K562 (cell line): ENCODE measurements around the gene THAP4. TPM values are rescaled to one million over a fixed set of nuclear protein-coding genes. Genes with fewer than 3 reads are reported as not detected.
A peak's percentile ranks its signal among the peaks of the same experiment; 100 is the strongest.

Source experiments
- ATAC-seq: fragments of 200-7000 bp; cut with Tn5 transposase; 3 replicates; pipeline ENCODE4 v1.9.1; 2020; ENCODE audit warnings: moderate library complexity
- BruUV-seq: library from RNA; stranded (reverse); fragments of 400-500 nt; replicated peaks from 2 replicates; lab custom pipeline; 2021; lab: Mats Ljungman, UMichigan
- CTCF ChIA-PET: fragments of 300-600 bp; formaldehyde crosslinking; extraction: SDS; loops from one replicate; lab custom pipeline; 2021; ENCODE audit warnings: low intra/inter-chr PET ratio; lab: Yijun Ruan, JAX
- POLR2A ChIA-PET: fragments of 300-600, 350-650 bp; sonication (Branson Sonifier 250); formaldehyde crosslinking; extraction: SDS; loops from one replicate; lab custom pipeline; 2021; ENCODE audit warnings: antibody characterized with exemption, inconsistent platforms; lab: Yijun Ruan, JAX
- DNase-seq, 4 experiments: peaks; one replicate each; pipeline versions ENCODE4 v3.0.0 to v3.0.0-alpha.2; 2011 to 2018; ENCODE audit warnings: low spot score in 3 of 4, mixed read lengths in 3 of 4; ENCODE audit errors: extremely low read depth in 1 of 4
- FAIRE-seq: peaks from 2 replicates; lab custom pipeline; 2011; peaks lifted over from hg19 to GRCh38; lab: Jason Lieb, UNC
- H2AFZ ChIP-seq: 2 replicates; pipeline ENCODE4 v1.6.0; 2011; ENCODE audit warnings: low read depth, low read length, control low read depth, inconsistent platforms
- H3K27ac ChIP-seq: fragments of 200-600 bp; 3 replicates; pipeline ENCODE4 v1.8.0; 2011; ENCODE audit warnings: low read depth, mild to moderate bottlenecking, control low read depth, inconsistent platforms, low read length, moderate library complexity, mixed read lengths; ENCODE audit errors: extremely low read depth
- H3K27me3 ChIP-seq, 2 experiments: fragments of 300-600 bp in 1 of 2; 2 replicates in 1 of 2; 3 replicates in 1 of 2; pipeline versions ENCODE4 v1.6.0 to v1.8.0; 2011; ENCODE audit warnings: inconsistent platforms in 2 of 2, low read length in 2 of 2, mild to moderate bottlenecking in 1 of 2, mixed read lengths in 1 of 2, moderate library complexity in 1 of 2; ENCODE audit not compliant: control insufficient read depth in 2 of 2, insufficient read depth in 2 of 2
- H3K36me3 ChIP-seq: fragments of 300-600 bp; 3 replicates; pipeline ENCODE4 v1.8.0; 2011; ENCODE audit warnings: mild to moderate bottlenecking, low read length, inconsistent platforms; ENCODE audit not compliant: control insufficient read depth, insufficient read depth
- H3K4me1 ChIP-seq, 2 experiments: fragments of 200-600 bp in 1 of 2; replicated peaks in 1 of 2; 2 replicates in 1 of 2; 3 replicates in 1 of 2; pipeline versions ENCODE4 v1.5.1 to v1.8.0; 2011; ENCODE audit warnings: inconsistent platforms in 2 of 2, low read length in 2 of 2, mild to moderate bottlenecking in 1 of 2, mixed read lengths in 1 of 2, moderate library complexity in 1 of 2; ENCODE audit not compliant: control insufficient read depth in 2 of 2, insufficient read depth in 2 of 2
- H3K4me2 ChIP-seq: 2 replicates; pipeline ENCODE4 v1.6.1; 2011; ENCODE audit warnings: low read length, control low read depth, inconsistent platforms, mixed read lengths; ENCODE audit not compliant: insufficient read depth
- H3K4me3 ChIP-seq: fragments of 200-600 bp; sonication (generic), shearing (Covaris generic); 2 replicates; pipeline ENCODE4 v1.5.1; 2016; ENCODE audit warnings: control low read depth, inconsistent platforms
- H3K79me2 ChIP-seq: fragments of 200-600 bp; 3 replicates; pipeline ENCODE4 v1.8.0; 2011; ENCODE audit warnings: low read length, inconsistent platforms; ENCODE audit not compliant: control insufficient read depth, insufficient read depth
- H3K9ac ChIP-seq, 2 experiments: 2 replicates each; pipeline versions ENCODE4 v1.6.0 to v1.6.1; 2011; ENCODE audit warnings: low read depth in 2 of 2, low read length in 2 of 2, control low read depth in 1 of 2, inconsistent platforms in 1 of 2, mild to moderate bottlenecking in 1 of 2, mixed read lengths in 1 of 2; ENCODE audit not compliant: insufficient read depth in 1 of 2
- H3K9me1 ChIP-seq: one replicate; pipeline ENCODE4 v1.6.0; 2011; ENCODE audit warnings: inconsistent platforms, mild to moderate bottlenecking, low read length, moderate library complexity; ENCODE audit not compliant: control insufficient read depth, insufficient read depth
- H3K9me3 ChIP-seq: replicated peaks from 2 replicates; pipeline ENCODE4 v1.5.1; 2011; ENCODE audit warnings: low read depth, low read length, inconsistent platforms; ENCODE audit not compliant: control insufficient read depth, insufficient read depth
- H4K20me1 ChIP-seq: replicated peaks from 2 replicates; pipeline ENCODE4 v1.6.1; 2011; ENCODE audit warnings: low read length, inconsistent platforms, mixed read lengths; ENCODE audit not compliant: control insufficient read depth, insufficient read depth
- CBFB ChIP-seq: sonication (generic); formaldehyde crosslinking; IDR thresholded peaks from 2 replicates; pipeline ENCODE4 v1.4.0; 2020; ENCODE audit warnings: mild to moderate bottlenecking, missing genetic modification reagents
- HNRNPK ChIP-seq: fragments of 200-400 bp; formaldehyde crosslinking; IDR thresholded peaks from one replicate; pipeline ENCODE4 v1.6.1; 2018; ENCODE audit warnings: mild to moderate bottlenecking, low read depth, low read length; ENCODE audit not compliant: poor library complexity, severe bottlenecking
- MCM5 ChIP-seq: fragments of 450-650 bp; IDR thresholded peaks from 2 replicates; pipeline ENCODE4 v1.6.1; 2016; ENCODE audit warnings: low read depth
- NFYB ChIP-seq: IDR thresholded peaks from 2 replicates; pipeline ENCODE4 v1.6.1; 2011; ENCODE audit warnings: mild to moderate bottlenecking, moderate library complexity; ENCODE audit not compliant: insufficient read length; ENCODE audit errors: extremely low read depth
- POLR2A ChIP-seq: fragments of 450-650 bp; conservative IDR thresholded peaks from 2 replicates; pipeline ENCODE4 v1.6.1; 2016
- POLR2G ChIP-seq: fragments of 200-400 bp; formaldehyde crosslinking; IDR thresholded peaks from 2 replicates; pipeline ENCODE4 v1.6.1; 2017; ENCODE audit warnings: low read depth, mild to moderate bottlenecking, antibody characterized with exemption, low read length, moderate library complexity
- RBFOX2 ChIP-seq: fragments of 200-400 bp; formaldehyde crosslinking; IDR thresholded peaks from 2 replicates; pipeline ENCODE4 v1.6.1; 2017; ENCODE audit warnings: low read depth, mild to moderate bottlenecking, low read length, moderate library complexity
- RFX5 ChIP-seq: IDR thresholded peaks from 2 replicates; pipeline ENCODE4 v1.6.1; 2011; ENCODE audit warnings: low read depth, mild to moderate bottlenecking, improper control_type of control experiment, low read length
- SUPT5H ChIP-seq: fragments of 450-650 bp; IDR thresholded peaks from 2 replicates; pipeline ENCODE4 v1.6.1; 2016
- TAF1 ChIP-seq: IDR thresholded peaks from 2 replicates; pipeline ENCODE4 v1.6.1; 2011; ENCODE audit warnings: mild to moderate bottlenecking, low read length, moderate library complexity; ENCODE audit not compliant: insufficient read depth, control insufficient read depth, severe bottlenecking; ENCODE audit errors: extremely low read depth
- ZNF239 ChIP-seq: fragments of 250-450 bp; sonication (Bioruptor Pico); IDR thresholded peaks from 2 replicates; pipeline ENCODE4 v1.4.0; 2020; ENCODE audit warnings: mild to moderate bottlenecking
- ZNF444 ChIP-seq: fragments of 250-450 bp; sonication (Bioruptor Pico); IDR thresholded peaks from 2 replicates; pipeline ENCODE4 v1.4.0; 2020; ENCODE audit warnings: mild to moderate bottlenecking, moderate library complexity
- WGBS: fragments of 100-300 bp; shearing (Covaris generic); methylation state at CpG from one replicate; pipeline ENCODE4 v1.1.6; 2016; ENCODE audit warnings: low coverage, mixed read lengths; ENCODE audit not compliant: insufficient coverage; ENCODE audit errors: missing lambda C conversion rate; 5-methylcytosine and 5-hydroxymethylcytosine counted together
- in situ Hi-C: fragments of 300-500 bp; cut with MboI; formaldehyde crosslinking; loops from 4 replicates; pipeline ENCODE4 v1.15.0; 2018; ENCODE audit warnings: inconsistent platforms, mixed read lengths
- intact Hi-C: fragments of 100-400 bp; cut with micrococcal nuclease; formaldehyde crosslinking; loops from 2 replicates; pipeline ENCODE4 v1.14.2; 2022
- polyA plus RNA-seq, 8 experiments: library from polyadenylated mRNA; depleted of rRNA in 4 of 8; stranded (reverse) in 5 of 8; unstranded in 3 of 8; fragments of >200 nt; fragmentation: Nextera tagmentation in 2 of 8; fragmentation: Illumina TruSeq in 1 of 8; extraction: Ambion mirVana in 2 of 8; extraction: Trizol in 1 of 8; gene quantifications; 2 replicates each; pipeline versions ENCODE4 v1.2.1 to v1.2.3, GENCODE V29; 2011 to 2014; ENCODE audit warnings: inconsistent platforms in 1 of 8, missing spikeins in 1 of 8
- total RNA-seq, 7 experiments: library from RNA; depleted of rRNA in 6 of 7; stranded (reverse); fragments of >200 nt in 6 of 7; fragmentation: Illumina TruSeq in 2 of 7; extraction: Trizol in 2 of 7; gene quantifications; 2 replicates each; pipeline versions ENCODE4 v1.2.1 to v1.2.3, GENCODE V29; 2011 to 2021; ENCODE audit warnings: low replicate concordance in 1 of 7
- TF ChIP-seq, protein P1 (sequence below): fragments of 250-450 bp; sonication (Bioruptor Pico); IDR thresholded peaks from 2 replicates; pipeline ENCODE4 v1.4.0; 2020; ENCODE audit warnings: mild to moderate bottlenecking, moderate library complexity, borderline replicate concordance
- TF ChIP-seq, protein P2 (sequence below): fragments of 200-400 bp; formaldehyde crosslinking; IDR thresholded peaks from 2 replicates; pipeline ENCODE4 v1.6.1; 2017; ENCODE audit warnings: mild to moderate bottlenecking, low read depth, low read length, moderate library complexity
- TF ChIP-seq, protein P3 (sequence below): sonication (generic); formaldehyde crosslinking; IDR thresholded peaks from 2 replicates; pipeline ENCODE4 v1.8.1; 2023; ENCODE audit warnings: mild to moderate bottlenecking, missing genetic modification reagents

Gene THAP4
- total and polyA plus RNA-seq, 9 of the 15 experiments (the other 6 are each of a cell fraction or from before 2014, with no cell fraction given) = 8.6 to 60.9 (median 43.9) TPM

DNA sequence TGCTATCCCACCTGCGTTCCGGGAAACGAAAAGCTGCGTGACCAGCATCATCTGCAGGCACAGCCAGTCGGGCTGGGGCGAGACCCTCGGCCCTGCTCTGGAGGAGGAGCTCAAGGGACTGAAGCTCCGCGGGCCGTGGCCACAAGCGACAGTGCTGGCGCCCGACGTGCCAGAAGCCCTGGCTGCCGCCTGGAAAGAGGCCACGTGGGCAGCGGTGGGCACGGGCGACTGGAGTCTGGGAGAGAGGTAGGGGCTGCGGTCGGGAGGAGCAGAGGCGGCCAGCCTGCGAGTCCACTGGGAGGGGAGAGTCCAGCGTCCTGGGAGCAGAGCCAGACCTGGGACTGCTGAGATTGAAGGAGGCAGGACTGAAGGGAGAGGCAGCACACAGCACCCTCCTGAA is 40.4 kb upstream of the THAP4 start (continued):
- TF ChIP-seq ZNF239 (CRISPR knock-in tag) = no peak
- TF ChIP-seq MCM5 = no peak
- no peak for TF ChIP-seq ZNF444 (CRISPR knock-in tag)
- TF ChIP-seq POLR2A = peak; percentile 17; the same call in 1 of the 2 replicates
- no peak for TF ChIP-seq RFX5
- TF ChIP-seq POLR2G = peak; percentile 57
- TF ChIP-seq, protein P1, sequence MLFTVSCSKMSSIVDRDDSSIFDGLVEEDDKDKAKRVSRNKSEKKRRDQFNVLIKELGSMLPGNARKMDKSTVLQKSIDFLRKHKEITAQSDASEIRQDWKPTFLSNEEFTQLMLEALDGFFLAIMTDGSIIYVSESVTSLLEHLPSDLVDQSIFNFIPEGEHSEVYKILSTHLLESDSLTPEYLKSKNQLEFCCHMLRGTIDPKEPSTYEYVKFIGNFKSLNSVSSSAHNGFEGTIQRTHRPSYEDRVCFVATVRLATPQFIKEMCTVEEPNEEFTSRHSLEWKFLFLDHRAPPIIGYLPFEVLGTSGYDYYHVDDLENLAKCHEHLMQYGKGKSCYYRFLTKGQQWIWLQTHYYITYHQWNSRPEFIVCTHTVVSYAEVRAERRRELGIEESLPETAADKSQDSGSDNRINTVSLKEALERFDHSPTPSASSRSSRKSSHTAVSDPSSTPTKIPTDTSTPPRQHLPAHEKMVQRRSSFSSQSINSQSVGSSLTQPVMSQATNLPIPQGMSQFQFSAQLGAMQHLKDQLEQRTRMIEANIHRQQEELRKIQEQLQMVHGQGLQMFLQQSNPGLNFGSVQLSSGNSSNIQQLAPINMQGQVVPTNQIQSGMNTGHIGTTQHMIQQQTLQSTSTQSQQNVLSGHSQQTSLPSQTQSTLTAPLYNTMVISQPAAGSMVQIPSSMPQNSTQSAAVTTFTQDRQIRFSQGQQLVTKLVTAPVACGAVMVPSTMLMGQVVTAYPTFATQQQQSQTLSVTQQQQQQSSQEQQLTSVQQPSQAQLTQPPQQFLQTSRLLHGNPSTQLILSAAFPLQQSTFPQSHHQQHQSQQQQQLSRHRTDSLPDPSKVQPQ (CRISPR knock-in tag) = no peak
- TF ChIP-seq TAF1 = no peak

DNA sequence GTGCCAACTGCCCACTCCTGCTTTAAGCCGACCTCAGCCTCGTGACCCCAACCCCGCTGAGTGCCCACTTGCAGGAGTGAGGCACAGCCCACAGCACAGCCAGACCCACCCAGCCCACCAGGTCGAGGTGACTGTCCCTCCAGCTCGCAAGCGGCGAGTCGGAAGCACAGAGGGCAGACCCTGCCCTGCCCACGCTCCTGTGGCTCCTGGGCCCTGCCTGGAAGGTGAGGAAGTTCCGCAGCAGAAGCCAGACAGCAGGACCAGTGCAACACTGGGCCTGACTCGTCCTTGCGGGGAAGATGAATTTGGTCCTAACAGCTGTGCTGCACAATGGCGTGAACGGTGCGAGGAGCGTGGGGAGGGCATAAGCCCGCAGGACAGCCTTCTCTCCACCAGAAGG is 39.7 kb upstream of the THAP4 start:
- POLR2A ChIA-PET = interaction anchor here (2.4 kb wide), 1 partner anchor 10 kb away, joined by 9 read pairs; the partner anchor contains the start of gene DTYMK
- DNase-seq = no peak
- ATAC-seq = no peak
- Histone ChIP-seq H3K9me1 (no peaks in the 10 kb centered on the region), H3K36me3 (peaks cover 64% of the 10 kb centered on the region; the same call in 2 of the 3 replicates), H4K20me1 (no peaks in the 10 kb centered on the region; the same call in 1 of the 2 replicates), H3K4me2 (no peak overlapping the region), H3K4me3 (no peak overlapping the region), H3K27me3 (no peaks in the 10 kb centered on the region), H3K4me1 (peaks cover 0 to 5% of the 10 kb centered on the region in 2 experiments; a peak in 2 of 5 replicates), H3K27ac (no peak overlapping the region), H3K79me2 (no peaks in the 10 kb centered on the region), H2AFZ (no peak overlapping the region), H3K9ac (peak overlapping the region in 1 of 2 experiments; percentile 17; a peak in 1 of 4 replicates), H3K9me3 (no peaks in the 10 kb centered on the region)
- in situ Hi-C loops (no loop called here), intact Hi-C loops (no loop called here)
- BruUV-seq = no TSS peak
- no peak for FAIRE-seq
- 95% methylated on average over 9 of the region's 17 CpGs for WGBS
- CTCF ChIA-PET = no interaction called here
- TF ChIP-seq SUPT5H (peak; percentile 47; the same call in 1 of the 2 replicates), CBFB (no peak), POLR2A (peak; percentile 24; the same call in 1 of the 2 replicates), HNRNPK (no peak), RBFOX2 (0 out of 2 replicates have a peak, but pooled peaks have one; percentile 2), NFYB (no peak)
- TF ChIP-seq, protein P2, sequence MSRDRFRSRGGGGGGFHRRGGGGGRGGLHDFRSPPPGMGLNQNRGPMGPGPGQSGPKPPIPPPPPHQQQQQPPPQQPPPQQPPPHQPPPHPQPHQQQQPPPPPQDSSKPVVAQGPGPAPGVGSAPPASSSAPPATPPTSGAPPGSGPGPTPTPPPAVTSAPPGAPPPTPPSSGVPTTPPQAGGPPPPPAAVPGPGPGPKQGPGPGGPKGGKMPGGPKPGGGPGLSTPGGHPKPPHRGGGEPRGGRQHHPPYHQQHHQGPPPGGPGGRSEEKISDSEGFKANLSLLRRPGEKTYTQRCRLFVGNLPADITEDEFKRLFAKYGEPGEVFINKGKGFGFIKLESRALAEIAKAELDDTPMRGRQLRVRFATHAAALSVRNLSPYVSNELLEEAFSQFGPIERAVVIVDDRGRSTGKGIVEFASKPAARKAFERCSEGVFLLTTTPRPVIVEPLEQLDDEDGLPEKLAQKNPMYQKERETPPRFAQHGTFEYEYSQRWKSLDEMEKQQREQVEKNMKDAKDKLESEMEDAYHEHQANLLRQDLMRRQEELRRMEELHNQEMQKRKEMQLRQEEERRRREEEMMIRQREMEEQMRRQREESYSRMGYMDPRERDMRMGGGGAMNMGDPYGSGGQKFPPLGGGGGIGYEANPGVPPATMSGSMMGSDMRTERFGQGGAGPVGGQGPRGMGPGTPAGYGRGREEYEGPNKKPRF = no peak
- TF ChIP-seq, protein P3, sequence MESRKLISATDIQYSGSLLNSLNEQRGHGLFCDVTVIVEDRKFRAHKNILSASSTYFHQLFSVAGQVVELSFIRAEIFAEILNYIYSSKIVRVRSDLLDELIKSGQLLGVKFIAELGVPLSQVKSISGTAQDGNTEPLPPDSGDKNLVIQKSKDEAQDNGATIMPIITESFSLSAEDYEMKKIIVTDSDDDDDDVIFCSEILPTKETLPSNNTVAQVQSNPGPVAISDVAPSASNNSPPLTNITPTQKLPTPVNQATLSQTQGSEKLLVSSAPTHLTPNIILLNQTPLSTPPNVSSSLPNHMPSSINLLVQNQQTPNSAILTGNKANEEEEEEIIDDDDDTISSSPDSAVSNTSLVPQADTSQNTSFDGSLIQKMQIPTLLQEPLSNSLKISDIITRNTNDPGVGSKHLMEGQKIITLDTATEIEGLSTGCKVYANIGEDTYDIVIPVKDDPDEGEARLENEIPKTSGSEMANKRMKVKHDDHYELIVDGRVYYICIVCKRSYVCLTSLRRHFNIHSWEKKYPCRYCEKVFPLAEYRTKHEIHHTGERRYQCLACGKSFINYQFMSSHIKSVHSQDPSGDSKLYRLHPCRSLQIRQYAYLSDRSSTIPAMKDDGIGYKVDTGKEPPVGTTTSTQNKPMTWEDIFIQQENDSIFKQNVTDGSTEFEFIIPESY (CRISPR knock-in tag) = peak; percentile 66; the same call in 1 of the 2 replicates
